ENCODE measurements around the gene THEM4. TPM values are rescaled to one million over a fixed set of nuclear protein-coding genes. Genes with fewer than 3 reads are reported as not detected.
"Not testable (repeated sequence)": the region's sequence is repeated elsewhere in the genome, so short reads cannot be mapped to it uniquely, and the experiment has no call there.

The THEM4 gene
- total RNA-seq, 1 experiment from 2014 or later: 10.9 TPM

- TF ChIP-seq NFE2L1 (CRISPR knock-in tag; IDR thresholded peaks at IDR 0.05) (no peak), ZNF138 (CRISPR knock-in tag; conservative IDR thresholded peaks at IDR 0.05) (no peak), TP53 (CRISPR knock-in tag; IDR thresholded peaks at IDR 0.05) (no peak), ZMAT4 (CRISPR knock-in tag; IDR thresholded peaks at IDR 0.05) (no peak)
Measured at GRCh38 chr1:151907363-151908139, 1.8 kb downstream of the THEM4 start (continued).

GRCh38 chr1:151906324-151906645, 3.0 kb downstream of the THEM4 start:
- POLR2A ChIA-PET; ATAC-seq; H3K27ac Mint-ChIP-seq; H3K27me3 Mint-ChIP-seq (ENCODE audit: low read depth); DNase-seq (ENCODE audit: low spot score); H3K4me3 Mint-ChIP-seq: not testable (repeated sequence)
- peaks cover 12% of the 10 kb centered on the region for H3K4me1 Mint-ChIP-seq
- peaks cover 58% of the 10 kb centered on the region for H3K9me3 Mint-ChIP-seq
- peaks cover 62% of the 10 kb centered on the region for H3K36me3 Mint-ChIP-seq
- CTCF ChIA-PET: interaction anchor here (1.7 kb wide), 1 partner anchor 95 kb away, joined by 3 read pairs; no protein-coding TSS in a partner anchor

GRCh38 chr1:151905443-151906323, 3.6 kb downstream of the THEM4 start:
- H3K4me3 Mint-ChIP-seq; DNase-seq (ENCODE audit: low spot score); POLR2A ChIA-PET; ATAC-seq; H3K4me1 Mint-ChIP-seq; H3K27ac Mint-ChIP-seq: not testable (repeated sequence)
- Mint-ChIP-seq H3K9me3 (peaks cover 64% of the 10 kb centered on the region), H3K27me3 (ENCODE audit: low read depth) (peaks cover 10% of the 10 kb centered on the region), H3K36me3 (peaks cover 68% of the 10 kb centered on the region)
- CTCF ChIA-PET: interaction anchor here (1.7 kb wide), 1 partner anchor 96 kb away, joined by 3 read pairs; no protein-coding TSS in a partner anchor

DNA sequence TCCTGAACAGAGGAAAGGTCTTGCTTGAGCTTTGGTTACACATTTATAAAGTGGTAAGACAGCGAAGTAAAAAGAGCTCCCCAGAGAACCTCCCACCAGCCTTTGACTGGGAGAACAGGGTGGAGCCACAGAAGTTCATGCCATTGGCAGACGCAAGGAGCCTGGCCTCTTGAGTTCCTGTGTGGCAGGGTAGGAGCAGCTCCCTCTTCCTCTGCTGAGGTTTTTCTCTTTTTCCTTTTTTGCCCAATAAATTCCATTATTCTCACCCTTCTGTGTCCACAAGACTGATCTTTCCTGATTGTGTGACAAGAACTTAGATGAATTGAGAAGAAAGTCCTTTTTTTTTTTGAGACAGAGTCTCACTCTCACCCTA, 4.3 kb downstream of the THEM4 start:
- Mint-ChIP-seq H3K27ac (no peak overlapping the region), H3K36me3 (peaks cover 74% of the 10 kb centered on the region), H3K4me1 (peaks cover 3% of the 10 kb centered on the region), H3K27me3 (ENCODE audit: low read depth) (peaks cover 10% of the 10 kb centered on the region), H3K4me3 (no peak overlapping the region), H3K9me3 (peaks cover 71% of the 10 kb centered on the region)
- CTCF ChIA-PET: interaction anchor here (1.7 kb wide), 1 partner anchor 97 kb away, joined by 3 read pairs; no protein-coding TSS in a partner anchor
- ATAC-seq (no peak), DNase-seq (ENCODE audit: low spot score) (no peak)
- POLR2A ChIA-PET: no interaction called here
- TF ChIP-seq PRRX2 (CRISPR knock-in tag; IDR thresholded peaks at IDR 0.05) (no peak), CREM (CRISPR knock-in tag; IDR thresholded peaks at IDR 0.05) (no peak), HMGA2 (CRISPR knock-in tag; IDR thresholded peaks at IDR 0.05) (no peak), NR2C2 (CRISPR knock-in tag; IDR thresholded peaks at IDR 0.05) (no peak), KAT7 (CRISPR knock-in tag; IDR thresholded peaks at IDR 0.05; ENCODE audit: borderline replicate concordance) (no peak), IRF2 (CRISPR knock-in tag; IDR thresholded peaks at IDR 0.05; ENCODE audit: borderline replicate concordance, low read depth) (no peak), SP1 (CRISPR knock-in tag; conservative IDR thresholded peaks at IDR 0.05) (no peak), ZNF532 (CRISPR knock-in tag; IDR thresholded peaks at IDR 0.05; ENCODE audit: borderline replicate concordance) (no peak), TEAD1 (CRISPR knock-in tag; IDR thresholded peaks at IDR 0.05) (no peak), FOXJ3 (CRISPR knock-in tag; IDR thresholded peaks at IDR 0.05; ENCODE audit: borderline replicate concordance) (no peak), GTF2I (CRISPR knock-in tag; conservative IDR thresholded peaks at IDR 0.05) (no peak), USF2 (CRISPR knock-in tag; IDR thresholded peaks at IDR 0.05) (no peak), EMX1 (CRISPR knock-in tag; IDR thresholded peaks at IDR 0.05) (no peak), OVOL2 (CRISPR knock-in tag; IDR thresholded peaks at IDR 0.05; ENCODE audit: borderline replicate concordance) (no peak), ATF1 (CRISPR knock-in tag; IDR thresholded peaks at IDR 0.05) (no peak)
- TF ChIP-seq, protein P1, sequence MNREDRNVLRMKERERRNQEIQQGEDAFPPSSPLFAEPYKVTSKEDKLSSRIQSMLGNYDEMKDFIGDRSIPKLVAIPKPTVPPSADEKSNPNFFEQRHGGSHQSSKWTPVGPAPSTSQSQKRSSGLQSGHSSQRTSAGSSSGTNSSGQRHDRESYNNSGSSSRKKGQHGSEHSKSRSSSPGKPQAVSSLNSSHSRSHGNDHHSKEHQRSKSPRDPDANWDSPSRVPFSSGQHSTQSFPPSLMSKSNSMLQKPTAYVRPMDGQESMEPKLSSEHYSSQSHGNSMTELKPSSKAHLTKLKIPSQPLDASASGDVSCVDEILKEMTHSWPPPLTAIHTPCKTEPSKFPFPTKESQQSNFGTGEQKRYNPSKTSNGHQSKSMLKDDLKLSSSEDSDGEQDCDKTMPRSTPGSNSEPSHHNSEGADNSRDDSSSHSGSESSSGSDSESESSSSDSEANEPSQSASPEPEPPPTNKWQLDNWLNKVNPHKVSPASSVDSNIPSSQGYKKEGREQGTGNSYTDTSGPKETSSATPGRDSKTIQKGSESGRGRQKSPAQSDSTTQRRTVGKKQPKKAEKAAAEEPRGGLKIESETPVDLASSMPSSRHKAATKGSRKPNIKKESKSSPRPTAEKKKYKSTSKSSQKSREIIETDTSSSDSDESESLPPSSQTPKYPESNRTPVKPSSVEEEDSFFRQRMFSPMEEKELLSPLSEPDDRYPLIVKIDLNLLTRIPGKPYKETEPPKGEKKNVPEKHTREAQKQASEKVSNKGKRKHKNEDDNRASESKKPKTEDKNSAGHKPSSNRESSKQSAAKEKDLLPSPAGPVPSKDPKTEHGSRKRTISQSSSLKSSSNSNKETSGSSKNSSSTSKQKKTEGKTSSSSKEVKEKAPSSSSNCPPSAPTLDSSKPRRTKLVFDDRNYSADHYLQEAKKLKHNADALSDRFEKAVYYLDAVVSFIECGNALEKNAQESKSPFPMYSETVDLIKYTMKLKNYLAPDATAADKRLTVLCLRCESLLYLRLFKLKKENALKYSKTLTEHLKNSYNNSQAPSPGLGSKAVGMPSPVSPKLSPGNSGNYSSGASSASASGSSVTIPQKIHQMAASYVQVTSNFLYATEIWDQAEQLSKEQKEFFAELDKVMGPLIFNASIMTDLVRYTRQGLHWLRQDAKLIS (CRISPR knock-in tag; IDR thresholded peaks at IDR 0.05; ENCODE audit: borderline replicate concordance): no peak

All from WTC11 (cell line).